Left colon (tissue), 2 donors: ENCODE results near the gene NKD1. TPM values are rescaled to one million over a fixed set of nuclear protein-coding genes. Genes with fewer than 3 reads are reported as not detected.
"Not testable (repeated sequence)": the region's sequence is repeated elsewhere in the genome, so short reads cannot be mapped to it uniquely, and the experiment has no call there.

Experiments
- ATAC-seq: fragments of 200-7000 bp; cut with Tn5 transposase; one replicate; pipeline ENCODE4 v1.9.1; 2020; ENCODE audit warnings: mild to moderate bottlenecking, moderate library complexity
- DNase-seq, 2 donors: peaks; one replicate each; pipeline ENCODE4 v3.0.0-alpha.2; 2020
- intact Hi-C, 2 donors: fragments of 100-400 bp; cut with DNase I in 1 of 2; cut with micrococcal nuclease in 1 of 2; formaldehyde crosslinking; loops; one replicate each; pipeline versions ENCODE4 v1.11.2 to v1.14.0; 2022; cut with DNase I, micrococcal nuclease
- total RNA-seq, 2 donors: library from RNA; stranded (reverse); fragmentation: NEBNext Ultra II Directional; extraction: Animal tissue kit (Norgen Biotek cat#: 25700); gene quantifications; one replicate each; pipeline ENCODE4 v1.2.1, GENCODE V29; 2021
- donor health status: DM: no; HTN: no; CAD: no.
- donor health status: DM: yes; HTN: yes; CAD: no.

Gene NKD1
- total RNA-seq, 2 donors from 2014 or later = 1.6 to 5.6 TPM

DNA sequence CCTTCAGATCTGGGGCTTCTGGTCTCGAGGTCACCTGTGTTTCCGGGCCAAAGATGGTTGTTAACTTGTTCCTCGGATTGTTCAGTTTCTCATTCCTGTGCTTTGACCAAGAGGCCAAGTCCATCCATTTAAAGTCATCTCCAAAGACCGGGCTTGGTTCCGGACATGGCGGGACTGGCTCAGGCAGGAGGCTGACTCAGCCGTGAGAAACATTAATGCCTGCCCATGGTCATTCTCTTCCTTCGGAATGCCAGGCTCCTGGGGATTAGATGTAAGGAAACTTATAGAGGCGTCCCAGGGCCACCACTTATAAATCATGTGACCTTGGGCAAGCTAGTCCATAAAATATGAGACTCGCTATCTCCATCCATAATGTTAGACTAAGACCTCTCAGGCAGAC is 13.6 kb upstream of the NKD1 start:
- intact Hi-C loops = no loop called here
- DNase-seq = no peak
- no peak for ATAC-seq

GRCh38 chr16:50534958-50535357 is 13.2 kb upstream of the NKD1 start:
- ATAC-seq = no peak
- intact Hi-C loops = no loop called here

DNA sequence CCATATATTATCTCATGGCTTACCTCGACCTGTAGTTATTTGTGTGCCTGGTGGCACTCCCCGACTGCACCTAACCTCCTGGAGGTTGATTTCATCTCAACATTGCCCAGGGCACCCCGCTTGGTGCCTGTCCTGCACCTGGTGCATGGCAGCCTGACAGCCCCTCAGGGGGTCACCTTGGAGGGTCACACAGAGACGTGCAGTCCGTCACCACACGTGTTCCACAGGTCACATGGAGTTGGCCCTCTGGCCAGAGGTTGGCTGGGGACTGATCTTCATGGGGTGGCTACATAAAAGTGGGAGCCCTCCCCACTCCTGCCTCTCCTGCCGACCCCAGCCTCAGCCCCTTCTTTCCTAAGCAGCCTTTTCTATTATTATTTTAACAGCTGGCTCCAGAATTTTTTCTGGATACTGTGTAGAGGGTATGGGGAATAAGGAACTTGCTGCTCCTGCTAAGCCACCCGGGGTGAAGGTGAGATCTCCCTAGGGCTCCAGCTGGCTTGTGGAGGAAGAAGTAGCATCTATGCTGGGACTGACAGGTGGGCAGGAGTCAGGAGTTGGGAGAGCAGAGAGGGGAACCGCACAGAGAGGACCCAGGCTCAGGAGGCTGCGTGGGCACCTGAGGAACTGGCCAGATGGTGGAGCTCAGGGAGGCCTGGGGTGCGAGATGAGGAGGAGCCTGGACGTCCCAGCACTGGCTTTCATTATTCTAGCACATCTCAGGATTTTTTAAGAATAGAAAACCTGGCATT is 12.5 kb upstream of the NKD1 start:
- no peak for DNase-seq
- ATAC-seq = no peak
- intact Hi-C loops = no loop called here

More at GRCh38 chr16:50534958-50535357, 13.2 kb upstream of the NKD1 start:
- no peak for DNase-seq

GRCh38 chr16:50536258-50536645 is 11.9 kb upstream of the NKD1 start:
- not testable (repeated sequence) for DNase-seq

DNA sequence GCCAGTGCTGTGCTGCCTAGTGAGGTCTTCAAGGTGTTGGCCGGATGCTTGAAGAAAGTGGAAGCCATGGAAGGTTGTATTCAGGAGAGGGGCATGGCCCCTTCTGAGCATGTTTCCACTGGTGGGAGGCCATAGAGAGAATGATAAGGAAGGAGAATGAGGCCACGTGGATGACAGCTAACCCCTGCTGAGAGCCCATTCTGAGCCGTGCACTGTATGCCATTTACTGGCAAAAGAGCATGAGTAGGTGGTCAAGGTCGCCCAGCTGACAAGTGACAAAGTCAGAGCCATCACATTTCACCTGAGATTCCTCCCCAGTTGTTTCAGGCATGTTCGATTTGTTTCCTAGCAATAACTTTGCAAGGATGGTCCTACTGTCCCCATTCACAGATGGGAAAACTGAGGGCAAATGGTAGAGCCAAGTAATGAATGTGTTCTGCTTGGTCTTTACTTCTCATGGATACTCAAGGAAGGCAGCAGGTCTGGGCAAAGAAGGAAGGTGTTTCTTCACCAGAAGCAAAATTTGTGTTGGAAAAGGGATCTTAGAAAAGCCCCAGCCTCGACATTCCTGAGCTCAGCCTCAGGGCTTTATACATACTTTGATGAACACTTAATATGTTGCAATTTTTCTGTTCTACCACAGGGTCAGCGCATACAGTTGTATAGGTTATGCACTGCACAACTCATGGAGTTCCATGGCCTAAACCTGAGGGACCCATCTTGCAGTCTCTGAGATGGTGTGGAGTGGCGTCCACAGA is 10.5 kb upstream of the NKD1 start:
- intact Hi-C loops = no loop called here
- ATAC-seq (no peak), DNase-seq (no peak)

More at GRCh38 chr16:50536258-50536645, 11.9 kb upstream of the NKD1 start:
- intact Hi-C loops, ATAC-seq: not testable (repeated sequence)

- DNase-seq (no peak), ATAC-seq (no peak)
- intact Hi-C loops = no loop called here
Measured at GRCh38 chr16:50538411-50539052, 9.7 kb upstream of the NKD1 start.

DNA sequence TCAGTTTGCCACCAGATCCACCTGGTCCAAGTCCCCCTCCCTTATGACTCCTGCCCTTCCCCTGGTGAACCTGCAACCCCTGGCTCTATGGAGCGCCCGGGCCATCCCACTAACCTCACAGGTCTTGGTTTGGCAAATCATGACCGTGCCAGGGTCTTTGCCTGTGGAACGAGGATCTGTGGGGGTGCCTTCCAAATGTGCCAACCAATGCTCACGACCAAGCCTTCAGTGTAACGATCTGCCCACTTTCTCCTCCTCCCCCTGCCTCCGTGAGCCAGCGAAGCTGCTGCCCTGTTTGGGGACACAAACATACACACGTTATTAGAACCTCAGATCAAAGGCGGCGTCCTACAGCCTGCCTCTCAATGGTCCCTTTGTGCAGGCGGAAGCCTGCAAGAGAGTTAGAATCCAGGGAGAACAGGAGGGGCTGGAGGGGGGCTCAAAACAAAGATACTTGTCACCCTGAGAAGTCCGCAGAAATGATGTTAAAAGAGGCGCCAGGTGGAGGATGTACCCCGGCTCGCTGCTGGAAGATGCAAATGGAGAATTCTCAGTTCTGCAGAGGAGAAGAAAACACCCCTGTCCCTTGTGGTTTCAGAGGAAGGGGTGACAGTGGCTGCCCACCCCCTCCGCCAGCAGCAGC is 9.0 kb upstream of the NKD1 start:
- DNase-seq (no peak), ATAC-seq (peak; percentile 34)
- intact Hi-C loops = no loop called here

DNA sequence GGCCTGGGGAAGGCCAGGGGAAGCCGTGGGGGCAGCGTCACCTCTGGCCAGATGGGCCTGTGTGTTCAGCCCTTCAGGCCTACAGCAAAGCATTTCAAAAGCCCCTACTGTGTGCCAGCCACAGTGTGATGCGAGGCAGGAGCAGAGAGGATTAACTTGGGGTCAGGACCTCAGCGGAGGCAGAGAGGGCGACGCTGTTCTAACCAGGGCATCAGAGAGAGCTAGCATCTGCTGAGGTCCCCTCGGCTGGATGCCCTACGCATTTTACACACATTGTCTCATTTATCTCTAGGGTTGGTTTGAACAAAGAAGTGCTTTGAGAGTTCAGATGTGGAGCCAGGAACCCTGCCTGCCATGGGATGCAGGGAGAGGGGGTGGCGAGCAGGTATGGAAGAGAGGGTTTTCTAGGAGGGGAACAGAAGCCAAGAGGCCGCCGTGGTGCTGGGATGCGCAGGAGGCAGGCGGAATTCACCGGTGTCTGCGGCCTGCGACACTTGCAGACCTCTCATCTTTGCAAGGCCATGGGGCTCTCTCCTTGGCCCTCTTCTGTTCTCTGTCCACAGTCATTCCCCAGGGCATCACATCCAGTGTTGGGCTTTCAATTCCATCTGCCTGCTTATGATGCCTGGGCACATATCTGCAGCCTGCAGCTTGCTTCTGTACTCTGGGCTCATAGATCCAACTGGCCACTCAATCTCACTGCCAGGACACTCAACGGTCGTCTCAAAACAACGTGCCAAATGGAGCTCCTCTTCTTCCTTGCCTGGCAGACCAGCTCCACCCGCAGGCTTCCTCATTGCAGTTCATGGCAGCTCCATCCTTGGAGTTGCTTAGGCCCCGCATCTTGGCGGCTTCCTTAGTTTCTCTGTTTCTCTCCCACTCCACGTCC is 8.1 kb upstream of the NKD1 start:
- intact Hi-C loops = no loop called here
- no peak for DNase-seq
- no peak for ATAC-seq

- DNase-seq (no peak), ATAC-seq (no peak)
- intact Hi-C loops = no loop called here
Measured at GRCh38 chr16:50540711-50541007, 7.5 kb upstream of the NKD1 start.

DNA sequence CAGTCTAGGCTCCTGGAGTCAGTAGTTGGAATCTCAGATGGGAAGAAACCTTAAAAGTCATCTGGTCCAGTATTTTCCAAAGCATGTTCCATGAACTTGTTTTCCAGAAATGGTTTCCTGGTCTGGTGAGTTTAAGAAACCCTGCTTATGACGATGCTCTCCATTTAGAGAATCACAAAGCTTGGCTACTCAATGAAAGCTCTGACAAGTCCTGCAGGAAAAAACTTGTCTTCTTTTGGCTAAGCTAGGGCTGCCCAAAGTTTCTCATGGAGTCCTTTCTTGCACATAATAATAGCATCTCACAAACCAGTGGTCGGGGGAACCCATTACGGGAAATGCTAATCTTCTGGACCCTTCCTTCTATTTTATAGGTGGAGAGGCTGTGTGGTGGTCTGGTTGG is 5.5 kb upstream of the NKD1 start:
- ATAC-seq (no peak), DNase-seq (no peak)
- intact Hi-C loops = no loop called here

GRCh38 chr16:50546125-50546524 is 2.1 kb upstream of the NKD1 start:
- intact Hi-C loops = no loop called here
- DNase-seq = no peak
- no peak for ATAC-seq

GRCh38 chr16:50547340-50548124 is 664 bp upstream of the NKD1 start:
- intact Hi-C loops = no loop called here
- DNase-seq (peak; percentile 47 to 66), ATAC-seq (peak; percentile 54)

GRCh38 chr16:50548909-50549560 is 839 bp downstream of the NKD1 start:
- intact Hi-C loops = no loop called here
- ATAC-seq = no peak
- DNase-seq = no peak

- ATAC-seq = no peak
- intact Hi-C loops = no loop called here
- no peak for DNase-seq
Measured at GRCh38 chr16:50549561-50549915, 1.3 kb downstream of the NKD1 start.

DNA sequence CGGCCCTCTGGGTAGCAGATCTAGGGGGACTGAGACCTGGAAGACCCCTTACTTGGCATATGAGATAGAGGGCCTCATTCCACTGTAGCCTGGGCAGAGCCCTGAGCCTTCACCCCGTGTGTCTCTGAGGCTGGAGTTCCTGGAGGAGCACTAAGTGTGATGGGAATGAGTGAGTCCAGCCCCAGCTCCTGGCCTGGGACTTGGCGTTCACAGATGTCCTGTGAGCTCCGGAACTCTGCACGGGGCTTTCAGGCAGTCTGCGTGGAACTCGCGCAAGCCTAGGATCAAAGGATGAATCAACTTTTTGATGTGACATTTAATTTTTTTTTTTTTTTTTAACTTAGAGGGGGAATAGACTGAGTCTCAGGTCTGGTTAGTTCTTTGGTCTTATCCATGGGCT is 1.8 kb downstream of the NKD1 start:
- ATAC-seq (no peak), DNase-seq (no peak)
- intact Hi-C loops = no loop called here

DNA sequence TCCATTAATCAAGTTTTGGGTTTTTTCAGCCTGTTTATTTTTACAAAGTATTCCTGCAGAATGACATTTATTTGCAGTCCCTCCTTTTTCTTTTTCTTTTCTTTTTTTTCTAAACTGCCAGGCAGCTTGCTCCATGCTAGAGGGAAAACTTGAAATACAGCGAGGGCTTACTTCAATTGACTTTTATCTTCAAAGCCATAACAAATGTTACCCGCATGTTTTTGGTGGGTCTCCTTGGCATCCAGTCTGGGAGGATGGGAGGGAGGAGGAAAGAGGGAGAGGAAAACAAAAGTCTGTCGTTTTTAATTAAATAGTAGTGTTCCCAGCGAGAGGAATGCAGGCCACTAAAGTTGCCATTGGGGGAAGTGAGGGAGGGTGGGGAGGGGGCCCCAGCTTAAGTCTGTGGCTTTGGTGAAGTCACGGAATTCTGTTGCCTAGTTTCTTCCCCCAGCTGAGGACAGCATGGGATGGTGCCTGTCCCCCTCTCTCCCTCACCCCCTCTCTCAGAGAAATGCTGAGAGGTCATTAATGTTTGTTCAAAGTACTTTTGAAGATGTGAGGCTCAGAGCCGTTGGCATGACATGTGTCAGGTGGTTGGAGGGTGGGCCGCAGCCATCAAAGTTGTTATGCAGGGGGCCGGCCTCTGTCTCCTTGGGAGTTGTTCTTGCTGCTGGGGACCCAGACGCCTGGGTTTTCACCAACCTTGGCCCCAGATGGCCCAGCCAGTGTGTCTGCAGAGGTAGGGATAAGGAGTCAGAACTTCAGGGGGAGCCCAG is 2.9 kb downstream of the NKD1 start:
- DNase-seq = no peak

More for the DNA sequence above, 2.9 kb downstream of the NKD1 start:
- ATAC-seq = no peak
- intact Hi-C loops = no loop called here
